Stimulated activated CD8-positive, alpha-beta memory T cell treated with anti-CD3 and anti-CD28 coated beads, Interleukin-7, amount 100 ng/mL, for 4 hours (primary cell): ENCODE measurements around the gene C2orf69.

Experiments
- DNase-seq, 2 donors: peaks; one replicate each; pipeline ENCODE4 v3.0.0-alpha.2; 2020; ENCODE audit warnings: low read depth in 2 of 2

Gene C2orf69

GRCh38 chr2:199968126-199968525, 57.0 kb downstream of the C2orf69 start:
- no peak for DNase-seq

DNA sequence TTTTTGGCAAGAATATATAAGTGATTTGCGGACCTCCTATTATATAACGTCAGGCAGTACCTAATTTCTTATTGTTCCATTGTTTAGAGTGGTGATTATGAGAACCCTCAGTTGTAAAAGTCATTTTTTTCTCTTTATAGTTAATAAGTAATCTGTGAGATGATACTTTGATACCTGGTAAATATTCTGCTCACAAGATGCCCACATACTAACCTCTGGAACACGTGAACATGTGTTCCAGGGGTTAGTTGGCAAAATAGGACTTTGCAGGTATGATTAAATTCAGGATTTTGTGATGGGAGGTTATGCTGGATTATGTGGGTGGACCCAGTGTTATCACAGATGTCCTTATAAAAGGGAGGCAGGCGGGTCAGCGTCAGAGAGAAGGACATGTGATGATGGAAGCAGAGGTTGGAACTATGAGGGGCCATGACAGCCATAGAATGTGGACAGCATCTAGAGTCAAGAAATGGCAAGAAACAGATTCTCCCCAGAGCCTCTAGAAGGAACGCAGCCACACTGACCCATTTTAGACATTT, 61.1 kb downstream of the C2orf69 start:
- DNase-seq = no peak

- no peak for DNase-seq
Measured at GRCh38 chr2:199973703-199974102, 62.6 kb downstream of the C2orf69 start.

DNA sequence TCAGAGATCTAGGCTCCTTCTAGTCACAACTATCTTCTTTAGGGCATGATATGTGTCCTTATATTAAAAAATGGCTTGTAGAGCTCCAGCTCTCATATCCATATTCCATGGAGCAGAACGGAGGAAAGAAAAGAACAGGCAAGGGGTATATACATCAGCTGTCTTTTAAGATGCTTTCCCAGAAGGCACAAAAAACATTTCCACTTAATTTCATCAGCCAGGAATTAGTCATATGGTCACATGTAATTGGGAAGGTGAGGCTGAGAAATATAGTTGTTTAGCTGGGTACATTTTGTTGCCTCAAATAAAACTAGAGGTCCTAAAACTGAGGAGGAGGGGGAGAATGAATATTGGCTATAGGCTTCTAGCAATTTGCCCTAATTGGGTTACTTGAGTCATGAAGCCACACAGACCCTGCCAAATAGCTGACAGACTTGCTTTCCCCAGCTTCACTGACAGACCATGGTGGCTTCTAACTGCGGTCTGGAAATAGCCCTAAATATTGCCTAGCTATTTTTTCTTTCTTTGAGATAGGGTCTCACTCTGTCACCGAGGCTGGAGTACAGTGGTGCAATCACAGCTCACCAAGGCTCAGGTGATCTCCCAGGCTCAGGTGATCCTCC, 64.3 kb downstream of the C2orf69 start:
- no peak for DNase-seq
